HG02798 (cell line): ENCODE measurements around the gene CMTR1.

Experiments used
- ATAC-seq: cut with Tn5 transposase; IDR thresholded peaks from one replicate; pipeline ENCODE4 v1.9.1; 2021; ENCODE audit warnings: mild to moderate bottlenecking; ENCODE audit not compliant: unreplicated experiment, poor library complexity

CMTR1 gene

GRCh38 chr6:37507690-37508421 is 74.8 kb downstream of the CMTR1 start:
- ATAC-seq: no peak

GRCh38 chr6:37511201-37511600 is 78.2 kb downstream of the CMTR1 start:
- no peak for ATAC-seq

GRCh38 chr6:37511910-37512399 is 78.9 kb downstream of the CMTR1 start:
- ATAC-seq: no peak

- no peak for ATAC-seq
These were observed 79.5 kb downstream of the CMTR1 start for GRCh38 chr6:37512400-37513011.

- no peak for ATAC-seq
These were observed 80.1 kb downstream of the CMTR1 start for GRCh38 chr6:37513155-37513554.

GRCh38 chr6:37513576-37513975 is 80.6 kb downstream of the CMTR1 start:
- no peak for ATAC-seq

GRCh38 chr6:37514321-37514771 is 81.3 kb downstream of the CMTR1 start:
- no peak for ATAC-seq

GRCh38 chr6:37514837-37515236 is 81.8 kb downstream of the CMTR1 start:
- no peak for ATAC-seq

- ATAC-seq: no peak
These were observed 82.7 kb downstream of the CMTR1 start for GRCh38 chr6:37515712-37516075.

GRCh38 chr6:37516076-37516919 is 83.3 kb downstream of the CMTR1 start:
- ATAC-seq: peak; percentile 74

GRCh38 chr6:37516920-37517405 is 83.9 kb downstream of the CMTR1 start:
- no peak for ATAC-seq

- peak; percentile 35 for ATAC-seq
These were observed 84.4 kb downstream of the CMTR1 start for GRCh38 chr6:37517411-37517812.

GRCh38 chr6:37518116-37518515 is 85.1 kb downstream of the CMTR1 start:
- ATAC-seq: no peak

- no peak for ATAC-seq
These were observed 86.4 kb downstream of the CMTR1 start for GRCh38 chr6:37519461-37519860.

- no peak for ATAC-seq
These were observed 87.9 kb downstream of the CMTR1 start for GRCh38 chr6:37520926-37521325.

GRCh38 chr6:37521674-37522073 is 88.7 kb downstream of the CMTR1 start:
- ATAC-seq: peak; percentile 32

GRCh38 chr6:37522836-37523235 is 89.8 kb downstream of the CMTR1 start:
- ATAC-seq: no peak

- ATAC-seq: no peak
These were observed 90.4 kb downstream of the CMTR1 start for GRCh38 chr6:37523412-37523811.

- ATAC-seq: no peak
These were observed 91.3 kb downstream of the CMTR1 start for GRCh38 chr6:37524025-37524969.

GRCh38 chr6:37524970-37525318 is 91.9 kb downstream of the CMTR1 start:
- ATAC-seq: no peak
